ENCODE measurements around the gene TRMT61B.

TRMT61B gene

DNA sequence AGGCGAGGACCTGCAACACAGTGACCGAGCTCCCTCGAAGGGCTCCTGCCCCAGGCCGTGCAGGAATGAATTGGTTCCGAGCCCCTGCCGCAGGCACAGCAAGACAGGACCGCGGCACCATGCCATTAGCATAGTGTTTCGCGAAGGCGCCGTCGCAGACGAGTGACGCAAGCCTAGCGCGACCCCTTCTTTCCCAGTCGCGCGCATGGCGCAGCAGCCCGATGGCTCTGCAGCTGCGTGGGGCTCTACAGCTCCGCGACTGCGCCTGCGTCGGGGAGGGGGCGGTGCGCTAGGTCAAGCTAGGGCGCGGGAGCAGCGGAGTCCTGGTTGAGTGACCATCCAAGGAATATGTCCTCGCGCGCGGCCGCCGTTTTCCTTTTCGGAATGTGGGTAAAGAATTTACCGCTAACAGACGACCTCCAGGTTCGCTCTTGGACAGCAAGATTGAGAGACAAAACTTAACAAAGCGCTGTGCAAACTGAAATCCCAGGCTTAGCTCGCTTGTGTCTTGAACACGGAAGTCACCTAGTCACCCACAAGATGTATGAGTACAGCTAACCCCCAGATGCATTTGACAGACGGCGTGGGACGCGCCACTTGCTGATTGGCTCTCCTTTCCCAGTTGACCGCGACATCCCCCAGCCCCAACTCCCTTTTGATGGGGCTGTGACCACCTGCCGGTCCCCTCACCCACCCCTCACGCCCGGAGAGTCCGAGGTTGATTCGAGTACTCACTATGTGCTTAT lies at the start of gene TRMT61B:
Gene TRMT61B (minus strand): TSS at position 164 of the 746 bp plus-strand sequence. CDS start 32 bp downstream, at position 132.
- peak; percentile 85 for DNase-seq (ENCODE audit: low spot score)

DNA sequence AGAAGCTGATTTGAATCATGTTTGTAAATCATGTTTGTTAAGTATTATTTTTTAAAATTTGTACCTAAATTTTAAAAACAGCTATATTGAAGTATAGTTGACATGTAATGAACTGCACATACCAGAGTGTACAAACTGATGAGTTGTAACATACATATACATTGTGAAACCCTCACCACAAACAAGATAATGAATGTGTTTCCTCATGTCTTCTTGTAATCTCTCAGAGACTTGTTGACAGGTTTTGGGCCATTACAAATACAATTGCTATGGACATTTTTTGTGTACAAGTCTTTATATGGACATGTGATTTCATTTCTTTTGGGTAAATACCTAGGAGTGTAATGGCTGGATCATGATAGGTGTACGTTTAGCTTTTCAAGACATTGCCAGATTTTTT lies 45.8 kb upstream of the TRMT61B start:
- DNase-seq (ENCODE audit: low spot score): no peak

DNA sequence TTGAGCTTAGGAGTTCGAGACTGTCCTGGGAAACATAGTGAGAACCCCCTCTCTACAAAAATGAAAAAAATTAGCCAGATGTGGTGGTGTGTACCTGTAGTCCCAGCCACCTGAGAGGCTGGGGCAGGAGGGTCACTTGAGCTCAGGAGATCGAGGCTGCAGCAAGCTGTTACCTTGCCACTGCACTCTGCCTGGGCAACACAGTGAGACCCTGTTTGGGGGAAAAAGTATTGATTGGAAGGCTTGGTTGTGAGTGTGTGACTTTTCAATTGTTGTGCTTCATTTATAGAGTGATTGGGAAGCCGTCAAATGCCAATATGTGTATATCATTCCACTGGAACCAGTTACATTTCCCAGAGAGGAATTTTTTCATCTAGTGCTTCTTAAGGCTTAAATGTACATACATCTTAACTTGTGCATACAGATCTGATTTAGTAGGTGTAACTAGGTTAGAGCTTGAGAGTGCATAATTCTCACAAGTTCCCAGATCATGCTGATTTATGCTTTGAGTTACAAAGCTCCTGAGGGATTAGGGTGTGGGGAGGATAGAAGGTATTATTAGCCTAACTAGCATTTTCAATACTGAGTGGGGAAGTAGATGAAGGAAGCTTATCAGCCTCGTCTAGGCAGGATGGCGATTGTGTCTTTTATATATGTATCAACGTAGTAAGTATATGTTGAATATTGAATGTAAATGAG lies 39.7 kb upstream of the TRMT61B start:
- no peak for DNase-seq (ENCODE audit: low spot score)

DNA sequence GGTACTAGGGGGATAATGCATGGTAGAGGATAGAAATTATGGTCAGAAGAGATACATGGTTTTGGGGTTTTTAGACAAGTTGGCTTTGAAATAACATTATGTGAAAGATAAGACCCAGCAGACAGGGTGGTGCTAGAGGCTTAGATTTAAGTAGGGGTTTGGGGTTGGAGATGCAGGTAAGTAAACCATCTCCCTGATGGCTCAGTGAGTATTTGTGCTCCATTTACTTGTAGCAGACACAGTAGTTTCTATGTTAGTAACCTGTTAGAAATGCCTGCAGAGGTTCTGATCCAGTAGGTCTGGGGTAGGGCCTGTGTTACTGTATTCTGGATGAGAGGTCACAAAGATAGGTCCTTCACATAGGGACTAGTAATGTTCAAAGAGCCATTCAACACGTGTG lies 38.1 kb upstream of the TRMT61B start:
- no peak for DNase-seq (ENCODE audit: low spot score)

DNA sequence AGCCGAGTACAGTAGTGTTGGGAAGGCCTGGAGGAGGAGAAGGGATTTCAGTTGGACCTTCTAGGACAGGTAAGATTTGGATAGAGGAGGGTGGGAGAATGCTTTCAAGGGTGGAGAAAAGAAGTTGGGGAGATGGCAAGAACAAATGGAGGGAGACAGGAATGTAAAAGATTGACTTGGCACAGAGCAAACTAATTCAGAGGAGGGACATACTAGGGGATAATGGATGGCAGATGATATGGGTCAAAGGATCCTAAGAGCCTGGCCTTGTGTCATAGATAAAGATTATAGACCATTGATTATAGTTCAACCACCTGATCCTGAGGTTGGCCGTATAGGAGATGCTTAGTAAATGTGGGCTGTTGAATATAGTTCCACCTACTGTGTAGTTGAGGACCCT lies 36.7 kb upstream of the TRMT61B start:
- no peak for DNase-seq (ENCODE audit: low spot score)

DNA sequence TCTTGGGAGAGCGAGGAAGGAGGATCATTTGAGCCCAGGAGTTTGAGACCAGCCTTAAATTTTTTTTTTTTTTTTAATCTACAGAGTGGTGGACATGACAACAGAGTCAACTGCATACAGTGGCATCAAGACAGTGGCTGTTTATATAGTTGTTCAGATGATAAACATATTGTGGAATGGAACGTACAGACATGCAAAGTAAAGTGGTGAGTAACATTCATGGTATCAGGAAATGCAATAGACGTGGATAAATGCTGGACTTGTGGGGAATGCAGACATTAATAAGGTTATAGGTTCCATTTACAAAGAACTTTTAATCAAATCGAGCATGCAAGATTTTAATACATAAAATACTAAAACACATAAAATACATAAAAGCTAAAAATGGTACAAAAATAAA lies 36.3 kb upstream of the TRMT61B start:
- no peak for DNase-seq (ENCODE audit: low spot score)

DNA sequence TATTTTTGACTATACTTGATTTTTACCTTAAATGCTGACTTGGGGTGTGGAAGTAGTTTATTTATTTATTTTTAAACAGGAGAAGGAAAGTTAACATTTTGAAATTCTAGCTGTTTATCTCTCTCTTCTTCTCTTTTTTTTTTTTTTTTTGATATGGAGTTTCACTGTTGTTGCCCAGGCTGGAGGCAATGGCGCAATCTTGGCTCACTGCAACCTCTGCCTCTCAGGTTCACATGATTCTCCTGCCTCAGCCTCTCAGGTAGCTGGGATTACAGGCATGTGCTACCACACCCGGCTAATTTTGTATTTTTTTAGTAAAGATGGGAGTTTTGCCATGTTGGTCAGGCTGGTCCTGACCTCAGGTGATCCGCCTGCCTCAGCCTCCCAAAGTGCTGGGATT lies 35.4 kb upstream of the TRMT61B start:
- no peak for DNase-seq (ENCODE audit: low spot score)

DNA sequence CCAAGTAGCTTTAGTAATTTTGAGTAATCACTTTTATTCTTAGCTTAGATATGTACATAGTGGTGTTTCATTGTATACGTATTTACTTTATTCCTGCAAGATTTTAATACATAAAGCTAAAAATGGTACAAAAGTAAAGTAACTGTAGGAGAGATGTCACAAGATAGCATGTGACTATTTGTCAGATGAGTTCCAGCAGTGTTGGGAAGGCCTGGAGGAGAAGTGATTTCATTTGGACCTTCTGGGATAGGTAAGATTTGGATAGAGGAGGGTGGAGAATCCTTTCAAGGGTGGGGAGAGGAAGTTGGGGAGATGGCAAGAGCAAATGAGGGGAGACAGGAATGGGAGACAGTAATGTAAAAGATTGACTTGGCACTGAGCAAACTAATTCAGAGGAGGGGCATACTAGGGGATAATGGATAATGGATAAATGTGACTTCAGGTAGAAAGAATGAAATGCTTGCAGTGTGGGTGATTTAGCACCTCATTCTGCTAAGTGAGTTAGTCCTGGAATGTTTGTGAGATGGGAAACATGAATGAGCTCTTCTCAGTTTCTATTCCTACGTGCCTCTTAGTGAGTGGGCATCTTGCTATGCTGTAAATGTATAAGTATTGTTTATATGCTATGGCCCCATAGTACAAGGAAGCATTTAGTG lies 34.8 kb upstream of the TRMT61B start:
- DNase-seq (ENCODE audit: low spot score): no peak

DNA sequence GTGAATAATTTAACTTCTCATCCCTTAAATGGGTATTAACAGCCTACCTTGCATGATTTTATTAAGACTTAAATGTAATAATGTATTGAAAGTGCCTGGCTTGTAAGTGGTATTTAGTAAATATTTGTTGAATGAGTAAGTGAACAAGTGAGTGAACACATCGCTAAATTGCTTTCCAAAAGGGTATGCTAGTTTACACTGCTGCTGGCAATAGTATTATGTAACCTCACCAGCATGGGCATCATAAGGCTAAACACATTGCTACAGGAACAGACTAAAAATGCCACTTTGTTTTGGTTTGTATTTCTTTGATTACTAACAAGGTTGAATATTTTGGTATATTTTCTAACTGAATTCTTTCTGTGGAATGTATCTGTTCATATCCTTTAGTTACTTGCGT lies 34.2 kb upstream of the TRMT61B start:
- no peak for DNase-seq (ENCODE audit: low spot score)

DNA sequence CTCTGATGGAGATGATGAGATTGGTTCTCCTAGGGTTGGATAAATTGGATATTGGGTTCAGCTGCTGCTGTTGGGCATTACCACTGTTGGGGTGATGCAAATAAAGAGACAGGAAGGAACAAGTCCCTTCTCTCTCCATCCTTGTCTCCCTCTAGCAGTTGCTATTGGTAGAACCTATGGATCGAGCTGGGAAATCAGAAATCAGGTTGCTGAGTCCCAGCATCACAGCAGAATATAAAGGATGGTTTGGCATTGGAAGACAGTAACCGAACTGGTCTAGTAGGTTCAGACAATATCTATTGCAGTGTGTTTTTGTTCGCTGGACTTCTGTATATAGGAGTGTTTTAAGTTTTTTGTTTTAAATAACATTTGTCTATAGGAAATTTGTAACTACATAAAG lies 32.5 kb upstream of the TRMT61B start:
- DNase-seq (ENCODE audit: low spot score): no peak

DNA sequence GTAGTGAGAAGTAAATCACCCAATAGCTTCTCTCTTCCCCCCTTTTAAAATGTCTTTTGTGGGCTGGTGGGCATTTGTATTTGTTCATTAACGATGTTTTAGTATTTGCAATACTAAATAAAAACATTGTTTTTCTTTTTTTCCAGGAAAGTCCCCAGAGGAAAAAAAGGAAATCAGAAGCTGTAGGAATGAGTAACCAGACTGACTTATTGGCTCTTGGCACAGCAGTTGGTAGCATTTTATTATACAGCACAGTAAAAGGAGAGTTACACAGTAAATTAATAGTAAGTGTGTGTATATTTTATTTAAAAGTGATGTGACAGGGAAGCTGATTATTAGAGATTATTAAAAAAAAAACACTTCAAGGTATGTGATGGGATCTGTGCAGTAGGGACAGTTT lies 31.7 kb upstream of the TRMT61B start:
- no peak for DNase-seq (ENCODE audit: low spot score)

DNA sequence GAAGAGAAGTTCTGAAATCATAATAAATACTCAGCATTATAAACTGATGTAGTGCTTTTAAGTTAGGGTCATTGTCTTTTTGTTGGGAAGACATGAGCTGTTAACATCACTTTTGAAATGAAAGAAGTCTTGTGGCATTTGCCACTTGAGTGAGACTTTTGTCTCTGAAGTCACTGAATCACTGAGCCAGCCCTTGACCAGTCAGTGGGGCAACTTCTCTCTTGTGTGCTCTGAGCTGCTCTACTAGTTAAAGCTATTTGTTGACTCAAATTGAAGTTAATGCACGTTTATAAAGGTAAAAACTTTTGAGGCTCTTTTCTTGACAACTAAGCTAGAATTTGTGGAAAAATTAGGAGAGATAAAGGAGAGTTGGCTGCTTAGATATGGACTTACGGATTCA lies 31.1 kb upstream of the TRMT61B start:
- no peak for DNase-seq (ENCODE audit: low spot score)

DNA sequence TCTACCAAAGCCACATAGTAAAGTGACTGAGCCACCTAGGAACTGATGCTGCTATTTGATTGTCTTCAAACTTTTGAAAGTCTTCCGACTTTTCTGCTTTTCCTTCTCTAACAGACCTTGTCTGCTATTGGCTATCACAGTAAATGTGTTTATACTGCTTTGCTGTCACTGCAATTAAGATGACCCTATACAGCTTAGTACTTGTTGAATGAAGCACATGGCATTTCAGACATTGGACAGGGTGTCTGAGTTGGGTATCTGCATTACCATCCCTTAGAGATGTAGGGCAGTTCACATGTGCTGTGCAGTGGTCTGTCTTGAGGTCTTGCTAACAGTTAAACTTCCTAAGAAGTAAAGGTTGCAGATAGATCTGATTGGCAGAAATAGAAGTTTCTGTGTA lies 27.9 kb upstream of the TRMT61B start:
- no peak for DNase-seq (ENCODE audit: low spot score)

DNA sequence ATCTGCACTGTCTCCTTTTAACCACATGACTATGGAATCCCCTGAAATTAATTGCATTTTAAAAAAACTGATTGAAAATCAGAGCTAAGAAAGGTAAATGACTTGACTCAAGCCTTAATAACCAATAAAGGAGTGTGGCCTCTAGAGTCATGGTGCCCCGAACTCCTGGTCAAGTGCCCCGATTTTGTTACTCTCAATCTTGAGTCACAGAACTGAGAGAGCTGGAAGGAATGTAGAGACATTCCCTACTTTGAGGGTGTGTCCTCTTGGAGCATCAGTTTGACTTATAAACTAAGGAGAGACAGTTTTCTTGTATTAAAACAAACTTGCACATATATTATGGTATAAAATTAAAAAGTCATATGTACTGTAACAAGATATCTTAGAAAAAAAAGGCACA lies 26.8 kb upstream of the TRMT61B start:
- no peak for DNase-seq (ENCODE audit: low spot score)

DNA sequence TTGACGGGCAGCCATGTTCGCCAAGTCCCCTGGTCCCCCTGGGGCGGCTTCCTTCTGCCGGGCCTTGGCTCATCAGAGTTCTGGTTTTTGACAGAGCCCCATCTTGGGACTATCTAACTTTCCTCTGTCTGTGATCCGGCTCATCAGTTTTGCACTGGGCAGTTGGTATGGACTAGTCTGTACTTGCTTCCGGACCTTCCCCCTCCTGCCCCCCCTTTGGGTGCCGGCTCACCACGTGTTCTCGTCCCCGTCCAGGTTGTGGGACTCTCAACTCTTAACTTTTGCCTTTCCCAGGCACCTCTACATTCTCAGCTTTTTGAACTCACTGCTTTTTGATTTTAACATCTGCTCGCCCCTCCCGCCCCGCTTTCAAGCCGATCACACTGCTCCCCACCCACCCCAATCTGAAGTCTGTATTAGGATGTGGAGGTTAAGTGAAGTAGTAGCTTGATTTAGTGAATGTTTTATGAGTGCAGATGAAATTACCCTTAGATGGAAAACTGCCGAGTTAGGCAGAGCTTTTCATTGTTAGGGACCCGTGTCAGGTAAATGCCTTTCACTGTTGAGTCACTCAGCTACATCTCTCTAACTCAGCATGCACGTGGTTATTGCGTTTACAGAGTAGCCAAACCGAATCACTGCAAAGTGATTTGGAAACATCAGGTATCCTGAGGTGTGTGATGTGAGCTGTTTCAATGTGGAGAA lies 25.2 kb upstream of the TRMT61B start:
- peak; percentile 35 for DNase-seq (ENCODE audit: low spot score)

DNA sequence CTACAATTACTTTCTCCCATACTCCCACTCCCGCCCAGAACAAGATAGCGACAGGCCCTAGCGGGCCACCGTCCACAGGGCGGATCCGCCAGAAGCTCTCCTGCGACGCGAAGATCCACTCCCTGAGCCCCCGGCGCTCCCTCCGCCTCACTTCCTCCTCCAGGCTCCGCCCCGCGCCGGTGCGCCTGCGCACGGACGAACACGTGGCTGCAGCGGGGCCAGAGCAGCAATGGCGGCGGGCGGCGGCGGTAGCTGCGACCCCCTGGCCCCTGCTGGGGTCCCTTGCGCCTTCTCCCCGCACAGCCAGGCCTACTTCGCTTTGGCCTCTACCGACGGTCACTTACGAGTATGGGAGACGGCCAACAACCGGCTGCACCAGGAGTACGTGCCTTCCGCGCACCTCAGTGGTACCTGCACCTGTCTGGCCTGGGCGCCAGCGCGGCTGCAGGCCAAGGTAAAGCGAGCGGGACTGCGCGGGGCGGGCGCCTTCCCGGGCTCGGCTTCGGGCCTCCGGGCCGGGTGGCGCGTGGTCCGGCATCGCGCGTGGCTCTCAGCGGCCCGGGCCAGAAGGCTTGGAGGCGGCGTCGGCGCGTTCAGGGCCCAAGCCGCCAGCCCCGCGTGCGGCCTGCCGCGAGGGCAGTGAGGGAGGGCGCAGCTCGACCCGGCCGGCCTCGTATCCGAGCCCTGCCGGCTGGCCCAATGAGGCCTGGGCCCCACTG lies 24.5 kb upstream of the TRMT61B start, which contains the start of gene WDR43:
Gene WDR43 (plus strand): TSS at position 198 of the 719 bp plus-strand sequence. CDS start 32 bp downstream, at position 230.
- DNase-seq (ENCODE audit: low spot score): peak; percentile 96

DNA sequence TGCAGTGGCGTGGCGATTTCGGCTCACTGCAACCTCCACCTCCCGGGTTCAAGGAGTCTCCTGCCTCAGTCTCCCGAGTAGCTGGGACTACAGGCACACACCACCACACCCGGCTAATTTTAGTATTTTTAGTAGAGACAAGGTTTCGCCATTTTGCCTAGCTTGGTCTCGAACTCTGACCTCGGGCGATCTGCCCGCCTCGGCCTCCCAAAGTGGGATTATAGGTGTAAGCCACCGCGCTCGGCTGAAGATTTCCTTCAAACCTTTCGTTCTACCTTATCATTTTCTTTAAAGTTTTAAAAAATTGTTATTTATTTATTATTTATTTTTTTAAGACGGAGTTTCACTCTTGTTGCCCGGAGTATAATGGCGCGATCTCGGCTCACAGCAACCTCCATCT lies 23.4 kb upstream of the TRMT61B start:
- no peak for DNase-seq (ENCODE audit: low spot score)

DNA sequence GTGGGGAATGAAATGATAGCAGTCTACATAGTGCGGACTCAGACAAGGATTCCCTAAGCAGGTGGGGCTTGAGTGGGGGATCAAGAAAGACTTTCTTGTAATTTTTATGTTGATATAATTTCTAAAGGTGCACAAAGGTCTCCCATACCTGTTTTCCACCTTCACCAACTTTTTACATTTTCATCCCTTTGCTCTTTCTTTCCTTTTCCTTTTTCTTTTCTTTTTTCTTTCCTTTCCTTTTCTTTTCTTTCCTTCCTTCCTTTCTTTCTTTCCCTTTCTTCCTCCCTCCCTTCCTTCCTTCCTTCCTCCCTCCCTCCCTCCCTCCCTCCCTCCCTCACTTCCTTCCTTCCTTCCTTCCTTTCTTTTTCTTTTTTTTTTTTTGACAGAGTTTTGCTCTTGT lies 10.1 kb upstream of the TRMT61B start:
- DNase-seq (ENCODE audit: low spot score): no peak

DNA sequence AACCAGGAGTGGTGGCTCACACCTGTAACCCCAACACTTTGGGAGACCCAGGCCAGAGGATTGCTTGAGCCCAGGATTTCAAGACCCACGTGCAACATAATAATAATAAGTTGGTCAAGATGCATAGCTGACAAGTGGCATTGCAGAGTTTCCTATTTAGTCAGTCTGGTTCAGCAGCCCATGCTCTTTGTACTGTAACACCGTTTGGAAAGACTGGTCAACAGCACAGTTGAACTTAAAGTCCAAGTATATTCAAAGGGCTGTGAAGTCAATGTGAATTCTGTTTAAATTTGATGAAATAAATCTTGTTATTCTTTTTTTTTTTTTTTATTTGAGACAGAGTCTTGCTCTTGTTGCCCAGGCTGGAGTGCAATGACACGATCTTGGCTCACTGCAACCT lies 1.5 kb upstream of the TRMT61B start:
- DNase-seq (ENCODE audit: low spot score): no peak

DNA sequence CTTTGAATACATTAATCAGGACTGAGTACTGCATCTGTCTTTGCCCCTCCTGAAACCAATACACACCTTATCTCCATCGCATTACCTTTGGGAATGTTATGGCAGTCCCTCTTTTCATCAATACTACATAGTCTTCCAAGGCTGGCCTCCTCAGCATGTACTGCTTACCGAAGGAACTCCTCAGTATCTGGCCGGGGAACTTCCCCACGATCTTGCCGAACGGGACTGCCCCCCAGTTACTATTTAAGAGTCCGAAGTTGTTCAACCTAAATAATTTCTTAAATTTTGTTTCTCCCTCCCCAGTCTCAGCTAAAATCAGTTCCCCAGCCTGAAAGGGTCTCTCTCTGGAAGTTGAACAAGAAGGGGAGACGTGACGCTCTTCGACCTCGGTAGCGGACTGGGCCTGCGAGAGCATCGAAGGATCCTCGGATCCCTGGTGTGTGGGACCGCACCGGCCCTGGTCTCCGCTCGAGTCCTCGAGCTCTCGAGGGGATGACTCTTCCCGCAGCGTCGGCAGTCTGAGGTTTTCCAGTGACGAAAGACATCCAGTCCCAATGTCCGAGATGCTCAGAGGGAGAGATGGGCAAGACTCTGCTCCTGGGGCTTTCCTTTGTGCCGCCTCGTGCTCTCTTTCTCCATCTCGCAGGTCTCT lies 489 bp downstream of the TRMT61B start:
- DNase-seq (ENCODE audit: low spot score): no peak

DNA sequence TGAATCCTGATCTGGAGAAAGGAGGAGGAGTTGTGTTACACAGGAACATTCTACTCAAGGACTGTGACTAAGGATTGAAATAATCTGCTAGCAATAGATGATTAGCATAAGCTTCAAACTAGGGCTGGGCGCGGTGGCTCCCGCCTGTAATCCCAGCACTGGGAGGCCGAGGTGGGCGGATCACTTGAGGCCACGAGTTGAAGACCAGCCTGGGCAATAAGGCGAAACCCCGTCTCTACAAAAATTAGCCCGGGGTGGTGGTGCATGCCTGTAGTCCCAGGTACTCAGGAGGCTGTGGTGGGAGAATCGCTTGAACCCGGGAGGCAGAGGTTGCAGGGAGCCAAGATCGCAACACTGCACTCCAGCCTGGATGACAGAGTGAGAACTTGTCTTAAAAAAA lies 1.5 kb downstream of the TRMT61B start:
- no peak for DNase-seq (ENCODE audit: low spot score)
